Smooth muscle cell (in vitro differentiated cells): ENCODE data around the gene ALDH3A1. TPM values are rescaled to one million over a fixed set of nuclear protein-coding genes. Genes with fewer than 3 reads are reported as not detected.

Experiments used
- DNase-seq: peaks from one replicate; lab custom pipeline; 2025; ENCODE audit not compliant: unreplicated experiment; lab: John Stamatoyannopoulos, UW
- H2AFZ ChIP-seq: fragments of 200-600 bp; sonication (generic); 2 replicates; pipeline ENCODE4 v1.6.0; 2016; ENCODE audit warnings: antibody characterized with exemption, low read depth, mild to moderate bottlenecking
- H3F3A ChIP-seq: fragments of 200-600 bp; sonication (generic); 2 replicates; pipeline ENCODE4 v1.6.0; 2017; ENCODE audit warnings: antibody characterized with exemption, low read depth
- H3K27ac ChIP-seq: fragments of 200-600 bp; sonication (generic); 2 replicates; pipeline ENCODE4 v1.5.1; 2016; ENCODE audit warnings: low read depth, mild to moderate bottlenecking
- H3K27me3 ChIP-seq: fragments of 200-600 bp; sonication (generic); 2 replicates; pipeline ENCODE4 v1.6.1; 2016; ENCODE audit warnings: low read depth, mild to moderate bottlenecking
- H3K36me3 ChIP-seq: fragments of 200-600 bp; sonication (generic); 2 replicates; pipeline ENCODE4 v1.5.1; 2016; ENCODE audit warnings: low read depth
- H3K4me1 ChIP-seq: fragments of 200-600 bp; sonication (generic); 2 replicates; pipeline ENCODE4 v1.5.1; 2016; ENCODE audit warnings: low read depth
- H3K4me2 ChIP-seq: fragments of 200-600 bp; sonication (generic); 2 replicates; pipeline ENCODE4 v1.6.0; 2016; ENCODE audit warnings: mild to moderate bottlenecking
- H3K4me3 ChIP-seq: fragments of 200-600 bp; sonication (generic); 2 replicates; pipeline ENCODE4 v1.5.1; 2016; ENCODE audit warnings: mild to moderate bottlenecking
- H3K79me2 ChIP-seq: fragments of 200-600 bp; sonication (generic); 2 replicates; pipeline ENCODE4 v1.6.0; 2016; ENCODE audit warnings: low read depth, mild to moderate bottlenecking
- H3K9ac ChIP-seq: fragments of 200-600 bp; sonication (generic); 2 replicates; pipeline ENCODE4 v1.6.0; 2016; ENCODE audit warnings: low read depth
- H3K9me3 ChIP-seq: fragments of 200-600 bp; sonication (generic); replicated peaks from 2 replicates; pipeline ENCODE4 v1.5.1; 2016; ENCODE audit warnings: low read depth
- H4K20me1 ChIP-seq: fragments of 200-600 bp; sonication (generic); 2 replicates; pipeline ENCODE4 v1.6.0; 2016; ENCODE audit warnings: low read depth
- WGBS: methylation state at CpG from one replicate; pipeline ENCODE4 v1.1.7; 2016; ENCODE audit warnings: low lambda C conversion rate; 5-methylcytosine and 5-hydroxymethylcytosine counted together
- polyA plus RNA-seq: library from polyadenylated mRNA; unstranded; fragments of >200 nt; fragmentation: Nextera tagmentation; extraction: Ambion mirVana; gene quantifications from 2 replicates; pipeline ENCODE4 v1.2.1, GENCODE V29; 2016
- total RNA-seq: library from RNA; depleted of rRNA; stranded (reverse); fragments of >200 nt; gene quantifications from 2 replicates; pipeline ENCODE4 v1.2.3, GENCODE V29; 2014
- TF ChIP-seq, protein P1 (sequence below): fragments of 200-600 bp; sonication (generic); IDR thresholded peaks from 2 replicates; pipeline ENCODE4 v1.5.1; 2017; ENCODE audit warnings: borderline replicate concordance, mild to moderate bottlenecking, antibody characterized with exemption; ENCODE audit not compliant: insufficient read depth, poor library complexity, severe bottlenecking

Gene ALDH3A1
- total and polyA plus RNA-seq, 2 experiments from 2014 or later, result 0.18 TPM; not detected in 1

DNA sequence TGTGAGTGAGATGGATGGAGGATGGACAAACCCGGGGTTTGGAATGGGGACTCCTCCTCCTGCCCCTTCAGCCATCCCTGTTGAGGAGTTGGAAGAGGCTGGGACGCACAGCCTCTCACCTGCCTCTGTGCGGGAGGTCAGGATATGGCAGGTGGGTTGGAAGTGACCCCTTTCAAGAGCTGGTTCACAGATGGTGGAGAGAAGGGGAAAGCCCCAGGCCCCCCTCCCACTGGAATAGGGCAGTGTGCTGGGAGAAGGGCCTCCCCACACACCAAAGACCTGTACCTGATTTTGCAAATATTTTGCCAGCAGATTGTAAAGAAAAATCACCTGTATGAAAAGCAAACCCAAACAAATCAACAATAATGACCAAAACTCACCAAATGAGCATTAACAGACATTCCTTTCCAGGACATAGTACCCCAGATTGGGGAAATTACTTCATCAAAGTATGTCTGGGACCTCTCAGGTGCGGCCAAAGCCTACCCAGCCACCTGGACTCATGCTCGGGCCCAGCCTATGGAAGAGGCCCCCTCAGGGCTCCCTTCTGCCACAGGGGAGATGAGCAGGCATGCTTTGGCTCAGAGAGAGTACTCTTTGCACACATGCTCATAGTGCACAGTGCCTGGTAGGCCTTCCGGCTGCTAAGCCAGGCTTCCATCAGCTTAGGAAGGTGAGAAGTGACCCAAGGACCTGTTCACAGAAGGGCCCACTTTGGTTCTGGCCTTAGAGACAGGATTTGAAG lies 39.5 kb downstream of the ALDH3A1 start:
- DNase-seq, result no peak
- Histone ChIP-seq H3K9me3 (no peaks in the 10 kb centered on the region), H3K4me2 (no peak overlapping the region), H4K20me1 (no peaks in the 10 kb centered on the region), H3K9ac (no peak overlapping the region), H2AFZ (no peak overlapping the region), H3K36me3 (no peaks in the 10 kb centered on the region), H3F3A (no peaks in the 10 kb centered on the region), H3K79me2 (no peaks in the 10 kb centered on the region), H3K4me1 (peaks cover 31% of the 10 kb centered on the region), H3K27ac (no peak overlapping the region), H3K4me3 (no peak overlapping the region), H3K27me3 (no peaks in the 10 kb centered on the region)
- WGBS, result 93% methylated on average over 6 of the region's 6 CpGs
- TF ChIP-seq, protein P1, sequence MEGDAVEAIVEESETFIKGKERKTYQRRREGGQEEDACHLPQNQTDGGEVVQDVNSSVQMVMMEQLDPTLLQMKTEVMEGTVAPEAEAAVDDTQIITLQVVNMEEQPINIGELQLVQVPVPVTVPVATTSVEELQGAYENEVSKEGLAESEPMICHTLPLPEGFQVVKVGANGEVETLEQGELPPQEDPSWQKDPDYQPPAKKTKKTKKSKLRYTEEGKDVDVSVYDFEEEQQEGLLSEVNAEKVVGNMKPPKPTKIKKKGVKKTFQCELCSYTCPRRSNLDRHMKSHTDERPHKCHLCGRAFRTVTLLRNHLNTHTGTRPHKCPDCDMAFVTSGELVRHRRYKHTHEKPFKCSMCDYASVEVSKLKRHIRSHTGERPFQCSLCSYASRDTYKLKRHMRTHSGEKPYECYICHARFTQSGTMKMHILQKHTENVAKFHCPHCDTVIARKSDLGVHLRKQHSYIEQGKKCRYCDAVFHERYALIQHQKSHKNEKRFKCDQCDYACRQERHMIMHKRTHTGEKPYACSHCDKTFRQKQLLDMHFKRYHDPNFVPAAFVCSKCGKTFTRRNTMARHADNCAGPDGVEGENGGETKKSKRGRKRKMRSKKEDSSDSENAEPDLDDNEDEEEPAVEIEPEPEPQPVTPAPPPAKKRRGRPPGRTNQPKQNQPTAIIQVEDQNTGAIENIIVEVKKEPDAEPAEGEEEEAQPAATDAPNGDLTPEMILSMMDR, result no peak

DNA sequence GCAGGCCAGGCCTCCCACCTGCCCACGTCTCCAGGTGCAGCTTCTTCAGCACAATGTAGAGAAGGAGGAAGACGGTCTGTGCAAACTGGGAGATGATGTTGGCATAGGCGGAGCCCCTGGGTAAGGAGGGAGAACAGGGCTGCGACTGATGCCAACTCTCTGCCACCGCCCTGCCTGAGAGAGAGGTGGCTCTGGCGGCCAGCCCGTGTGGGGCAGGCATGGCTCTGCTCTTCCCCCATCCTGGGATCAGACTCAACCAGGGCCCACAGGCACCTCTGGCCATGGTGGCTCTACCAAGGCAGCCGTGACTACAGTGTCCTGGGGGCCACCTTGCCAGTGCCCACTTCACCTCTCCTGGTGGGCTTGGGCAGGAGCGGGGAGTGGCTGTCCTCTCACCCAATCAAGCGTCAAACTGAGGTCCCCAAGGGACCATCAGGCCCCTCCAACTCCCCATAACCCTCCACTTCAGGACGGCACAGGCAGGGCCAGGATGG lies 40.3 kb downstream of the ALDH3A1 start:
- Histone ChIP-seq H3K27me3 (no peaks in the 10 kb centered on the region), H3K4me2 (no peak overlapping the region), H3F3A (no peaks in the 10 kb centered on the region), H3K9ac (no peak overlapping the region), H4K20me1 (no peaks in the 10 kb centered on the region), H3K27ac (no peak overlapping the region), H3K4me3 (no peak overlapping the region), H3K4me1 (peaks cover 36% of the 10 kb centered on the region), H3K79me2 (no peaks in the 10 kb centered on the region), H2AFZ (no peak overlapping the region), H3K36me3 (no peaks in the 10 kb centered on the region), H3K9me3 (no peaks in the 10 kb centered on the region)
- TF ChIP-seq, protein P1, result no peak
- no peak for DNase-seq
- 90% methylated on average over 11 of the region's 11 CpGs for WGBS

DNA sequence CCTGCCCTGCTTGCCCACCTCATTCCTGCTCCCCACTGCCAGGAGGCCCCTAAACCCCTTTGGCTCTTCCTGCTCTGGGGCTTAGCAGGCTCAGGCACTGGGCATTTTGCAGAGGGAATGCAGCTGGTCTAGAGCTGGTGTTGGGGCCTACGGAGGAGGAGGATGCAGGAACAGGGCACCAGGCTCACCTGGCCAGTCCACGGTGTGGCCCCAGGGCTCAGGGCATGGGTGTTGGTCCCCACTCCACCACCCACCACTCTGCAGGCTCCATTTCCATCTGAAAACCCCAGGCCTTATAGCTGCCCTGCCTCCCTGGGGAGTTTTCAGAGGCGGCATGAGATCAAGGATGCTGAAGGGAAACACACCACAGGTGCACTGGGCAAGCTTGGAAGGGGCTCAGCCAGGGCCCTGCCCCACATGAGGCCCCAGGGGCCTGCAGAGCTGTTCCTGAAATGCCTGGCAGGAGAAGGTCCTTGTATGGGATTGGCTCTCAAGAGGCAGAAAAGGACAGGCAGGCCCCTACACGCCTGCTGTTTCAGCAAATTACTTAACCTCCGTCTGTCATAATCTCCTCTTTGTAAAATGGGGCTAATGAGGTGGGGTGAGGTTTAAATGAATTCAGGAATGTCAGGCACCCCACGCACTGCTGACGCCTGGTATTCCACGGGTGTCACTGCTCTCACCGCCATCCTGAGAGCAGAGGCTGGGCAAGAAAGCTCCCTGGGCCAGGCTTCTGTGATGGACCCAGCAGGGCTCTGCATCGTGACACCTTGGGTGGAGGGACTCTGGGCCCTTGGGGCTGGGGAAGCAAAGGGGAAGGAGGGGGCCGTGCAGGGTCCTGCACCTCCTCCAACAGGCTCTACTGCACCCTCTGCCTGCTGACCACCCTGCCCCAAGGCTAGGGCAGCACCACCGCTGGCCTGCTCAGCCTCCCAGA lies 41.0 kb downstream of the ALDH3A1 start:
- WGBS, result 78% methylated on average over 11 of the region's 12 CpGs
- H3K36me3 ChIP-seq, result no peaks in the 10 kb centered on the region
- no peaks in the 10 kb centered on the region for H3F3A ChIP-seq
- no peaks in the 10 kb centered on the region for H3K9me3 ChIP-seq
- H3K4me1 ChIP-seq, result peaks cover 36% of the 10 kb centered on the region
- no peak for DNase-seq
- H4K20me1 ChIP-seq, result no peaks in the 10 kb centered on the region
- H3K9ac ChIP-seq, result no peak overlapping the region
- H3K27ac ChIP-seq, result no peak overlapping the region
- no peaks in the 10 kb centered on the region for H3K79me2 ChIP-seq
- H3K27me3 ChIP-seq, result no peaks in the 10 kb centered on the region
- TF ChIP-seq, protein P1, result no peak
- H3K4me2 ChIP-seq, result no peak overlapping the region
- H3K4me3 ChIP-seq, result no peak overlapping the region
- H2AFZ ChIP-seq, result no peak overlapping the region
